GM19043 (cell line): ENCODE results near the gene PRR5.
"Not testable (repeated sequence)": the region's sequence is repeated elsewhere in the genome, so short reads cannot be mapped to it uniquely, and the experiment has no call there.

ENCODE experiments used
- ATAC-seq: cut with Tn5 transposase; IDR thresholded peaks from one replicate; pipeline ENCODE4 v1.9.1; 2021; ENCODE audit warnings: low read depth; ENCODE audit not compliant: unreplicated experiment

Gene PRR5, protein sequence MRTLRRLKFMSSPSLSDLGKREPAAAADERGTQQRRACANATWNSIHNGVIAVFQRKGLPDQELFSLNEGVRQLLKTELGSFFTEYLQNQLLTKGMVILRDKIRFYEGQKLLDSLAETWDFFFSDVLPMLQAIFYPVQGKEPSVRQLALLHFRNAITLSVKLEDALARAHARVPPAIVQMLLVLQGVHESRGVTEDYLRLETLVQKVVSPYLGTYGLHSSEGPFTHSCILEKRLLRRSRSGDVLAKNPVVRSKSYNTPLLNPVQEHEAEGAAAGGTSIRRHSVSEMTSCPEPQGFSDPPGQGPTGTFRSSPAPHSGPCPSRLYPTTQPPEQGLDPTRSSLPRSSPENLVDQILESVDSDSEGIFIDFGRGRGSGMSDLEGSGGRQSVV

DNA sequence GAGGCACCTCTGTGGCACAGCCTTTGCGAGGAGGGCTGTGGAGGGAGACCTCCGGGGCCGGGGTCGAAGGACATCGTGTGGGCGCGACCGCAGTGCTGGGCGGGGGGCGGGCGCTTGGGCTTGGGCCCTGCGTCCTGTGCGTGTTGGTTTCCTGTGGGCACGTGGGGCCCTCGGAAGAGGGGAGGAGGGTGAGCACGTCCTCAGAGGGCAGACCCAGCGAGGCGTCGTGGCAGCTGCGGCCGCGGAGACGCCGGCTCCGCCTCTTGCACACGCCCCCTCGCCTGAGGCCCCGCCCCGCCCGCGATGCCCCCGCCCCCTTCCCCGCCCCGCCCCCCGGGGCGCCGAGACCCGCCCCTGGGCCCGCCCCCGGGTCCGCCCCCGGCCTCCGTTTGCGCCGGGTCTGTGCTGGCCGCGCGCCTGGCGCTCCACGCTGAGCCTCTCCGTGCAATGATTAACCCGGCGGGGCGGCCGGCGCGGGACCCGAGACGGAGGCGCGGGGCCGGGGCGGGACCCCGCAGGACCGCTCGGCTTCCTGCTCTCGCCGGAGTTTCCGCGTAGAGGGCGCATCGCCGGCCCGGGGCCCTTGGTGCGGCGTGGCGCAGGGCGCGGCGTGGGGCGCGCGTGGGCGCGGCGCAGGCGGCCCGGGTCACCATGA is at the start of gene PRR5:
Gene PRR5, plus strand, starts transcription at position 381 of the 655 bp plus-strand sequence. Its CDS starts 271 bp downstream, at position 652.
- ATAC-seq: peak; percentile 73

DNA sequence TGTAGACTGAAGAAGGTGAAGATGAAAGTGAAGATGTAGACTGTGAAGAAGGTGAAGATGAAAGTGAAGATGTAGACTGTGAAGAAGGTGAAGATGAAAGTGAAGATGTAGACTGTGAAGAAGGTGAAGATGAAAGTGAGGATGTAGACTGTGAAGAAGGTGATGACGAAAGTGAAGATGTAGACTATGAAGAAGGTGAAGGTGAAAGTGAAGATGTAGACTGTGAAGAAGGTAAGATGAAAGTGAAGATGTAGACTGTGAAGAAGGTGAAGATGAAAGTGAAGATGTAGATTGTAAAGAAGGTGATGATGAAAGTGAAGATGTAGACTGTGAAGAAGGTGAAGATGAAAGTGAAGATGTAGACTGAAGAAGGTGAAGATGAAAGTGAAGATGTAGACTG is 49.1 kb upstream of the PRR5 start:
- ATAC-seq: not testable (repeated sequence)

DNA sequence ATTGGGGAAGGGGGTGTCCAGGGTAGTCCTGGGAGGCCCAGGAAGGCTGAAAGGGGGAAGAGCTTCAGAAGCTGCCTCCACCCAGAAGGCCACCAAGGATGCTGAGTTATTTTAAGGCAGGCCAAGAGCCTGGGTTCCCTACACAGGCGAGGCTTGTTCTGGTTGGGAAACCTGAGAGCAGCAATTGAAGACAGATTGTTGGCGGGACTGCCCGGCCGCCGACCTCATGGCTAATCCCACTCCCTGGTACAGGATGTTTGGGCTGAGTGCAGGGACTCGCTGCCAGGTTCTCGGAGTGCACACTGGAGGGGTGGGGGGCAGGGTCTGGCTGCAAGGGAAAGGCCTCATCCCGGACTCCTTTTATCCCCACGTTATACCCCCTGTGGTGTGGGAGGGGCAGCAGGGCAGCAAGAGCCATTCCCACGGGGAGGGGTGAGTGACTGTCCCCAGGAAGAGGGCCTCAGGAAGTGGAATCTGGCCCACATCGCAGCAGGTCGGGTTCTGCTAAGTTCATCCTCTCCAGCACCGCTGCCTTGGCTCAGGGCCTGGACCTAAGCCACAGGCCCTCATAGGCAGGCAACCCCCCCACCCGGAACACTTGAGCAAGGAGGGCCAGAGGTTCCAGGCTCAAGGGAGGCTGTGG is 43.6 kb upstream of the PRR5 start:
- ATAC-seq: no peak

DNA sequence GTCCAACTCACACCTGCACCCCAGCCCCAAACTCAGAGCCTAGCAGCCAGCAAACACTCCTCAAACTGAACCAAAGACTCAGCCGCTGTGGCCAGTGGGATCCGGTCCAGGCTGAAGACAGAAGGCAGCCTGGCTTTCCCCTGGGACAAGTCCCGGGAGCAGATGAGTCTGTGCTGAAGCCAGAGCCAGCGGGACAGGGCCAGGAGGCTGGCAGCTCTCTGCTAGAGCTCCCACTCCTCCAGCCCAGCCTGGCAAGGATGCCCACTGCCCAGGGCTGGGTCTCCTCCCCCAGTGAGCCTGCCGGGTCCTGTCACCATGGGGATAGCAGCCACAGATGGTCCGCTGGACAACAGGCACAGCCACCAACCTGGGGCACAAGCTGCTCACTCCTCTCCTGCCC is 42.9 kb upstream of the PRR5 start:
- ATAC-seq: no peak

DNA sequence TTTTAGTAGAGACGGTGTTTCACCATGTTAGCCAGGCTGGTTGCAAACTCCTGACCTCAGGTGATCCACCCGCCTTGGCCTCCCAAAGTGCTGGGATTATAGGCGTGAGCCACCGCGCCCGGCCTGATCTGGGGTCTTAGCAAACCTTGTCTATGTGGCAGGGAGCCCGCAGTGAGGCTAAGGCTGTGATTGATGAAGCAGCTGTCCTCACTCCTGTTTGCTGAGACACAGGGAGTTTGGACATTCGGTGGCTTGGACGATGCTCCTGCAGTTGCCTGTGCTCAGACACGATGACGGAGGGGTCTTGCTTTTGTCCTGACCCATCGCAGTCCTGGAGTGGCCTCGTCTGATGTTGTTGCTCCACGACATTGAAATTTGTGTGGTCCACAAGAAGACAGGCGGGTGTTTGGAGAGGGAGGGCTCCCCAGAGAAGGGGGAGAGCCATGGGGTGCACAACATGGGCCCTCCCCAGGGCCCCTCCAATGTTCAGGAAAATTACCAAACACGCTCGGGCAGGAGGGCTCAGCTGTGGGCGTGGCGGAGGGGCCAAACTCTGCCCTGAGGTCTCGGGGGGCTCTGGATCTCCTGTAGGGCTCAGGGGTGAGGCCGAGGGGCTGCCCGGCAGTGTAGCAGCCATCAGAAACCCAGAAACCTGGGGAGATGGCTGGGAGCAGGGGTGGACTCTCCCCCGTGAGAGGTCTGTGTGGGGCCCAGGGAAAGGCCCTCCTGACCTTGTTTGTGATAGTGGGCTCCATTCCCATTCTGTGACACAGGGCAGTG is 41.8 kb upstream of the PRR5 start:
- ATAC-seq: no peak

DNA sequence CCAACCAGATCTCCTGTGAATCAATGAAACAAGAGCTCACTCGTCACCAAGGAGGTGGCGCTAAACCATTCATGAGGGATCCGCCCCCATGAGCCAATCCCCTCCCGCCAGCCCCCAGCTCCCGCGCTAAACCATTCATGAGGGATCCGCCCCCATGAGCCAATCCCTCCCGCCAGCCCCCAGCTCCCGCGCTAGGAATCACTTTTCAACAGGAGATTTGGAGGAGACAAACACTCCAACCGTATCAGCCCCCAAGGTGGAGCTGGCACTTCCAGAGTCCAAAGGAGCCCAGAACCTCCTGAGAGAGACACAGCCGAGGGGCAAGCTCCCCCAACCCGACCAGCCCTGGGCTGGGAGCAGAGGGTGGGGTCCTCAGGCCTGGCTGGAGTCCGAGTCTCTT is 40.9 kb upstream of the PRR5 start:
- no peak for ATAC-seq

DNA sequence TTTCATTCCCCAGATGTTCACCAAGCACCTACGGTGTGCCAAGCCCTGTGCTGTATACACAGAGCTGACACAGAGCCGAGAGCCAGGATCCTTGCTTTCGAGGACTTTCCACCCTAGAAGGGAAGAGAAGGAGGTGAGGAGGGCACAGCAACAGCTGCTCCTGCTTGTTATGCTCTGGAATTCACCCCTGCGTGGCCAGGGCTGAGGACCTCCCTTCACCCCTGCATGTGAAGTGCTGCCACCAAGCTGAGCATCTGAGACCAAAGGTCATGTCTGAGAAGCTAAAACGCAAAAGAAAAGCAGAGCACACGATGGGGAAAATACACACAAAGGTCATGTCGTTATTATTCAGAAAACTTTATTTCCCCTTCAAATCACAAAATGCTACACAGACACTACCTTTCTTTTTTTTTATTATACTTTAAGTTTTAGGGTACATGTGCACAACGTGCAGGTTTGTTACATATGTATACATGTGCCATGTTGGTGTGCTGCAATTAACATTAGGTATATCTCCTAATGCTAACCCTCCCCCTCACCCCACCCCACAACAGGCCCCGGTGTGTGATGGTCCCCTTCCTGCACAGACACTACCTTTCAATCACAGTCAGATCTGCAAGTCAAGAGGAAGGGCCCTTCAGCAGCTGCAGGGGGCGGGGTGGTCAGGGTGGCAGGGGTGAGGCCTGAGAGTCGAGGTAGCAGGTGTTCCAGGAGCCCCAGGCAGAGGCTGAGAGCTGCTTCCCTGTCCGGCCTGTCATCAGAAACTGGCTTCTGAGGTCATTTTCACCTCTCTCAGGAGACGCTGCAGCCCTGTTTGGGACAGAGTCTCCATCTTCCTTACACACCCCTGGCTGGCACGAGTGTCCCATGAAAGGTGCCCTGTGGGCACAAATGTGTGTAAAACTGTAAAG is 40.1 kb upstream of the PRR5 start:
- no peak for ATAC-seq

DNA sequence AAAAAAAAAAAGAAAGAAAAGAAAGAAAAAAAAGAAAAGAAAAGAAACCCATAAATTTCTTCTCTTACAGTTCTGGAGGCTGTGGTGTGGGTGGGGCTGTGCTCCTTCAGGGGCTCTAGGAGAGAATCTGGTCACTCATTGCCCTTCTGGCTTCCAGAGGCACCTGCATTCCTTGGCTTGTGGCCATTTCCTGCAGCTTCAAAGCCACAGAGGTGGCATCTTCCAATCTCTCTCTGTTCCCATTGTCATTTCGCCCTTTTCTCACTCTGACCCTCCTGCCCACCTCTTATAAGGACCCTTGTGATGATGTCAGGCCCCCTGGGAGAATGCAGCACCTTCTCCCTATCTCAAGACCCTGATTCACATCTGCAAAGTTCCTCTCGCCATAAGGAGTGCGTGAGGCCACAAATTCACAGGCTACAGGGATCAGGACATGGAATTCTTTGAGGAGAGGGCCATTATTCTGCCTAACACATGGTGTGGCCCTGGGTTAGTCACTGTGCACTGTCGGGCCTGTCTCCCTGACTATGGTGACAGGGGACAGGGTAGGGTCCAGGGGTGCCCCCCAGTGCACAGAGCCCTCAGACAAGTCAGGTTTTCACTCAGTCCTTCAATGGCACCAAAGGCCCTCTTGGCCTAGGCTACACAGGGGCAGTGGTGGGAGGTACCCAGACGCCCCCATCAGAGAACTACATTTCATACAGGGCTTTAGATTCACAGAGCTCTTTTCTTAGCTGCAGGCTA is 38.6 kb upstream of the PRR5 start:
- no peak for ATAC-seq

DNA sequence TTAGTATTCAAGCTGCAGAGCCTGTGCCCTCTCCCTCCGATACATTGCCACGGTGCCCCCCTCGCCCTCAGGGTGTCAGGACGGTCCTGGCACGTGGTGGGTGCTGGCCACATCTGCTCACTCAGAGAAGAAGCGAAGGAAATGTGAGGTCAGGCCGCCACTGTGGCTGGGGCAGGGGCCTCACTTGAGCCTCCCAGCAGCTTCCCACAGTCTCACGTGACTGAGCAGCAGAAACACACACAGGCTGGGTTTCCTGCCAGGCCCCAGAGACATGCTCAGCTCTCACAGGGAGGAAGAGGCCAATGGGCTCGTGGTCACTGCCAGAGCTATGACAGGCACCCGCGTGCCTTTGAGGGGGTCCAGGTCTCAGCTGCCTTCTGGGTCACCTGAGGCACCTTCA is 37.9 kb upstream of the PRR5 start:
- no peak for ATAC-seq

DNA sequence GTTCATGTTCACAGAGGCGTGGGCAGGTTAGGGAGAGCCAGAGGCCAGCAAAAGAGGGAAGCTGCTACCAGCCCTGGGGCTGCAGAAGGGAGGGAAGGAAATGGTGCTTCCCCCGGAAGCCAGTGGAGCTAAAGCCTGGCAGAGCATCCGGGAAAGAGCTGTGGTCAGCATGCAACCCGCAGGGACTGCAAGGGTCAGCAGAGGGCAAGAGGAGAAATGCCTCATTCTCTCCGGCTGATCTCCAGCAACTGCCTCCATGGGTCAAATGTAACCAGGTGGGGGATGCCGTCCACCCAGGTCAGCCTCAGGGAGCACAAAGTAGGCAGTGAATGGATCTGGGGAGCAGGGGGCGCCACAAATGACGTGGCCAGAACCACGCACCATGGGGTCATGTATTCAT is 36.9 kb upstream of the PRR5 start:
- no peak for ATAC-seq

DNA sequence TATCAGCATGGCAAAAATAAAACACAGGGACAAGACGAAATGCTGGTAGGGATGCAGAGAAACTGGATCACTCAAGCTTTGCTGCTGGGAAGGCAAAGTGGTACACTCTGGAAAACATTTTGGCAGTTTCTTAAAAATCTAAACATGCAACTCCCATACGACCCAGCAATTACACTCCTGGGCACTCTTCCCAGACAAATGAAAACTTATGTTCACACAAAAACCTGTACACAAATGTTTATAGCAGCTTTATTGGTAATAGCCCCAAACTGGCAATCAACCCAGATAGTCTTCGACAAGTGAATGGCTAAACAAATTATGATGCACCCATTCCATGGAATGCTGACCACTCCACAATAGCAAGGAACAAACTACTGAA is 35.8 kb upstream of the PRR5 start:
- no peak for ATAC-seq

DNA sequence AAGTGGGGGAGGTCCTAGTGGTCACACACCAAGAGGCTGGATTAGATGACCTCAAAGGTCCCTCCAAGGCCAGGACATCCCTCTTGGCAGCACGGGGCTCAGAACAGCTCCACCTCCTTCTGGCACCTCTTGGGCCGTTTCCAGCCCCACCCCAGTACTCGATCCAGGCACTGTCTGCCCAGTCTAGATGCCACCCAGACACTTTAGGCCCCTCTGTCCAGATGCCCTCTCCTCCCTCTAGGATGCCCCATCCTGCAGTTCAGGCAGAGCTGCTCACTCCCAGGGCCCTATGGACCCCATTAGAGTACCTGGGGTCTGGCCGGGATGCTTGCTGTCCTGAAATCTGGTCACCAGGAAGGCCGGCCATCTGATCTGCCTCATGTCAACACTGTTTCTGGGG is 34.7 kb upstream of the PRR5 start:
- no peak for ATAC-seq

DNA sequence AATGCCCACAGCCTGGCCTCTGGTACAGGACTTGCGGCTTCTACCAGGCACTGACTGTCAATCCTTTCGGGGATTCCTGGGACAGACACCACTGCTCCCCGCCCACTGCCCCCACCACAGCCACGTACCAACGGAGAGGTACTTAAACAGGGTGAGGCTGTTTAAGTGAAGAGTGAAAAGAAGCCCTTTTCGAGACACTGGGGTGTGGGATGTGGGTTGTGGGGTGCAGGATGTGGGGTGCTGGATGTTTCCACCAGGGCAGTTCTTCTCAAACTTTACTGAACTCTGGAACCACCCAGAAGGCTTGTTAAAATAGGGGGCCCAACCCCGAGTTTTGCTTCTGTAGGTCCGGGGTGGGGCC is 34.2 kb upstream of the PRR5 start:
- ATAC-seq: no peak

DNA sequence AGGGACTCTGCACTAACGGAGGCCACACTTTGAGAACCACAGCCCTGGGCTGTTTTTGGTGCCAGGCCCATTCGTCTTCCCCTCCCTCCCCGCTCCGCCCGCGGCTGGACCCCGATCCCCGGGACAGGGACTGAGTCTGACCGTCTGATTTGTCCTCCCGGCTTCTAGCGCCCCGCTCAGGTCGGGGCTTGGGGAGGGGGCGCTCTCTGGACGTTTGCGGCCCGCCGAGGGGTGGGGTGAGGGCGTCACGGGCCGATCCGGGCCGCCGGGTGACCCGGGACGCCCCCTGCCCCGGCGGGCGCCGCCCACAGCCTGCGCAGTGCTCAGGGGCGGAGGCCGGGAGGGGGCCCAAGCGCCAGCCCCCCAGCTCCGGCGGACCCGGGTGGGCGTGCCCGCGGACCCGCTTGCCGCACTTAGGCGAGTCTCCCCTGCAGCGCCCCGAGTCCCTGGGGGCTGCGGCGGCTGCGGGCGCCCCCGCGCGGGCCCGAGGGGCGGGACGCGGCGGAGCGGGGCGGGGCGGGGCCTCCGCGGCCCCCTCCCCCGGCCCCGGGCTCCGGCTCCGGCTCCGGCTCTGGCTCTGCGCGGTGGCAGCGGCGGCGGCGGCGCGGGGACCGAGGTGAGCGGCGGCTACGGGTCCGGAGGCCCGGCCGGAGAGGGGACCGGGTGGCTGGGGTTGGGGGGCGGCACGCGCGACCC is 33.7 kb upstream of the PRR5 start:
- no peak for ATAC-seq

DNA sequence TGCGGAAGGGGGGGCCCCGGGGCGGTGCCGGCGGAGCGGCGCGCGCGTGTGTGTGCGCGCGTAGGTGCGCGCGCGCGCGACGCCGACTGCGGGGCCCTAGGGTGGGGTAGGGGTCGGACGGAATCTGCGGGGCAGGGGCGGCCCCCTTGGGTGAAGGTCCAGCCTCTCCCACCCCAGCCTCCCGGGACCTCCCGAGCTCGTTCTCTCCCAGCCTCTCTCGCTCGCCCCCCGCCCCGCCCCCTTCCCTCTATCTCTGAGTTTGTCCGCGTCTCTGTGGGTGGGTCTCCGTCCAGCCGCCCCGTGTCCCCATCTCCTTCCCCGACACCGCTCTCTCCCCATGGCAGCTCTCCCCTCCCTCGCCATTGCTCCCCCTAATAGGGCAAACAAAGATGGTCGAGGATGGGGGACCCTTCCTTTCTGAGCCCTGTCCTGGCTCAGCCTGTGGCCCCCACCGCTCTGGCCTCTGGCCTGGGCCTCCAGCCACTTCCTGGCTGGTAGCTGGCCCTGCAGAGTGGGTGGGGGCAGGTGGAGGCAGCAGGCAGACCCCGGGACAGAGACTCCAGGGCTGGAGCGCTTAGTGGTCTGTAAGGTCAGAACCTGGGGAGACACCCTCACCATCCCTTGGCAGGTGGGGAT is 33.0 kb upstream of the PRR5 start:
- ATAC-seq: no peak

DNA sequence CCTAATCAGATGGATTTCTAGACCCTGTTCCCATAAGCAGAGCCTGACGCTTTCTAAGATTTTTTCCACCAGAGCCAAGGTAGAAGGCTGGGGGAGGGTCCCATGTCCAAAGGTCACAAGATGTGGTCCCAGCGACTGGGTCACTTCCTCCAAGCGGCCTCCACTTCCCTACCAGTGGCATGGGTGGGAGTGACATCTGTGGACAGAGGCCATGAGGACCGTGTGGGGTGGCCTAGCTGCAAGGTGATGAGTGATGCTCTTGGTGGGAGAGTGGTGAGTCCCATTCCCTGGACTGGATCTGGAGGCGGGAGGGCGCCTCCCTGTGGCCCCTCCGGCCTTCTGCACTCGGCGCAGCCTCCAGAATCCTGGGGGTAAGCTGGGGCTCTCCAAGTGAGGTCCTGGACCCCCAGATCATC is 32.4 kb upstream of the PRR5 start:
- no peak for ATAC-seq

DNA sequence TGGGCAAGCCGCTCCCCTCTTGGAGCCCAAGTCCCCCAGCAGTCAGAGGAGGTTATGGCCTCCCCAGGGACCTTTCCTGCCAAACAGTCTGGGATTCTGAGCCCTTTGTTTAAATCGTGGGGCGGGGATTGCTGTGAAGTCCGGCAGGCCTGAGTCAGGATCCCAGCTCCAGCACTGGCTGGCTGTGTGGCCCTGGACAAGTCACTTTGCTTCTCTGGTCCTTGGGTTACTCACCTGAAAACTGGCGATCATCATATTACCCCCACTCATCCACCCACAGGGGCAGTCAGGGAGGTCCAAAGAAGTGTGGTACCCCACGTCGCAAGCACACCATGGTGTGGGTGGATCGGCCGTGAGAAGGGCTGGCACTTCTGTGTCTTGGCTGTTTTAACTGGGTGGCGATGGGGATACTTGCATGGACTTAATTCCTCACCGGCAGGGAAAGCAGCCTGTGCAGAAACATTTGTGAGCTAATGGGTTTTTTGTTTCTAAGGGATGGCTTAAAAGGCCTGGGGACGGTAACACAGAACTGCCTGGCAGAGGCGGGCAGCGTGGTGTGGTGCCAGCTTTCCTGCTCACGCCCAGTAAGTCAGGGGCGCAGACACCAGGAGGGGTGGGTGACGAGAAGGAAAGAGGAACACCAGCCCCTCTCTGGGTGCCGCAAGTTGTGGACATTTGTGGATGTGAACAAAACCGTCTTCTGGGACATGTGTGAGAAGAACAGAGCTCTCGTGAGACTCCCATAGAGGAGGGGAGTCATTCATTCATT is 31.6 kb upstream of the PRR5 start:
- no peak for ATAC-seq

DNA sequence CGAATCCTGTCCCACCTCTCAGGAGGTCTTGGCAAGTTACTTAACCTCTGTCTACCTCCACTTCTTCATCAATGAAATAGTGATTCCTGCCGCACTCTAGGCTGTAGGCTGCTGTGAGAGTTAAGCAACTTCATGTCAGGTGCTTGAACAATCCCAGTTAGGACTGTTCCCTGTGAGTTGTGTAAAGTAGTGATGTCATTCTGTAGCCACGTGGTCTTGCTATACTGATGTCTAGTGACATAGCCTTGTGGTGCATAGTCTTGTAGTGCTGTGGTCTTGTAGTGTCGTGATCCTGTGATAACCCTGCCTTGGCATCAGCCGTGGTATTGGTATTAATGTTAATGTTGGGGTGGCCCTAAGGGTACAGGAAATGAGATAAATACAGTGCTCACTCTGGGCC is 30.3 kb upstream of the PRR5 start:
- ATAC-seq: no peak
